Gastroesophageal sphincter (tissue), 3 donors: ENCODE results near the gene LSM2.
A peak's percentile ranks its signal among the peaks of the same experiment; 100 is the strongest.

Experiments used
- POLR2A ChIP-seq, 2 donors: fragments of 450-650 bp; IDR thresholded peaks; one replicate each; pipeline ENCODE4 v1.6.1; 2017; ENCODE audit warnings: antibody characterized with exemption in 2 of 2, mild to moderate bottlenecking in 2 of 2, moderate library complexity in 1 of 2
- POLR2AphosphoS5 ChIP-seq: sonication (generic); formaldehyde crosslinking; IDR thresholded peaks from one replicate; pipeline ENCODE4 v1.6.1; 2017; ENCODE audit warnings: antibody characterized with exemption
- TF ChIP-seq, protein P1 (sequence below), 4 experiments: fragments of 200-600 bp in 2 of 4; fragments of 450-650 bp in 2 of 4; sonication (generic) in 1 of 4; IDR thresholded peaks; one replicate each; pipeline ENCODE4 v1.5.1; 2017 to 2019; ENCODE audit warnings: antibody characterized with exemption in 4 of 4, mild to moderate bottlenecking in 2 of 4, moderate library complexity in 2 of 4

DNA sequence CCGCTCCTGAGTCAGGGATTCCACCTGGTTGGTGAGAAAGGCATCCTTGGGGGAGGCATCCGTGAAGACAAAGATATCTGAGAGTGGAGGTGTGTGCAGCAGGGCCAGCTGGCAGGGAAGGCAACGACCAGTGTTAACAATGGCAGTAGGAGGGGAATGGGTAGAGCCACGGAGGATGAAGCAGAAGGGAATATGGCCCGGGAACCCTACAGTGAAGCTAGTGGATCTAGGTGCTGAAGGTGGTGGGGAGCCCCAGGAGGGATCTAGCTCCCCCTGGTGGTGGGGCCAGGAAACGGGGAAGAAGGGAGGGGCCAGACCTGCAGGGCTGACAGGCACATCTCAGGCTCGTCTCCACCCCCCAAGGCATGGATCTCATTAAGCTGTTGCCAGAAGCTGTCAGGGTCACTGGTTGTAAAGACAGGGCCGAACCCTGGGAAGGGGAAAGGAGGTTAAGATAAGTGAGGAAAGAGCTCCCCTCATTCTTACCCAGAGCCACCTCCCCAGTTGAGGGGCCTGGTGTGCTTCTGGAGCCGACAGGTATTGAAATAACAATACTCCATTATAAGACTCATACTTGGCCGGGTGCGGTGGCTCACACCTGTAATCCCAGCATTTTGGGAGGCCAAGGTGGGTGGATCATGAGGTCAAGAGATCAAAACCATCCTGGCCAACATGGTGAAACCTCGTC, 36.9 kb downstream of the LSM2 start:
- TF ChIP-seq, protein P1, sequence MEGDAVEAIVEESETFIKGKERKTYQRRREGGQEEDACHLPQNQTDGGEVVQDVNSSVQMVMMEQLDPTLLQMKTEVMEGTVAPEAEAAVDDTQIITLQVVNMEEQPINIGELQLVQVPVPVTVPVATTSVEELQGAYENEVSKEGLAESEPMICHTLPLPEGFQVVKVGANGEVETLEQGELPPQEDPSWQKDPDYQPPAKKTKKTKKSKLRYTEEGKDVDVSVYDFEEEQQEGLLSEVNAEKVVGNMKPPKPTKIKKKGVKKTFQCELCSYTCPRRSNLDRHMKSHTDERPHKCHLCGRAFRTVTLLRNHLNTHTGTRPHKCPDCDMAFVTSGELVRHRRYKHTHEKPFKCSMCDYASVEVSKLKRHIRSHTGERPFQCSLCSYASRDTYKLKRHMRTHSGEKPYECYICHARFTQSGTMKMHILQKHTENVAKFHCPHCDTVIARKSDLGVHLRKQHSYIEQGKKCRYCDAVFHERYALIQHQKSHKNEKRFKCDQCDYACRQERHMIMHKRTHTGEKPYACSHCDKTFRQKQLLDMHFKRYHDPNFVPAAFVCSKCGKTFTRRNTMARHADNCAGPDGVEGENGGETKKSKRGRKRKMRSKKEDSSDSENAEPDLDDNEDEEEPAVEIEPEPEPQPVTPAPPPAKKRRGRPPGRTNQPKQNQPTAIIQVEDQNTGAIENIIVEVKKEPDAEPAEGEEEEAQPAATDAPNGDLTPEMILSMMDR (IDR thresholded peaks at IDR 0.05): peak in 3 of 4 experiments; percentile 68 to 87 (median 75)
- TF ChIP-seq POLR2A (IDR thresholded peaks at IDR 0.05) (no peak), POLR2AphosphoS5 (no peak)
